Fibroblast of the aortic adventitia (primary cell): Measurements from ENCODE around the gene AGR3. TPM values are rescaled to one million over a fixed set of nuclear protein-coding genes. Genes with fewer than 3 reads are reported as not detected.
A peak's percentile ranks its signal among the peaks of the same experiment; 100 is the strongest.

Source experiments
- DNase-seq: peaks from one replicate; pipeline ENCODE4 v3.0.0-alpha.2; 2010; ENCODE audit warnings: low read depth
- H3K4me3 ChIP-seq: 2 replicates; pipeline ENCODE4 v1.5.1; 2011; ENCODE audit warnings: low read depth, mild to moderate bottlenecking, control low read depth, low read length, moderate library complexity
- total RNA-seq: library from RNA; depleted of rRNA; stranded (reverse); fragments of >200 nt; gene quantifications from 2 replicates; pipeline ENCODE4 v1.2.3, GENCODE V29; 2012; ENCODE audit warnings: low replicate concordance
- TF ChIP-seq, protein P1 (sequence below): IDR thresholded peaks from 2 replicates; pipeline ENCODE4 v1.5.1; 2011; ENCODE audit warnings: mild to moderate bottlenecking, low read length, control low read depth, inconsistent platforms; ENCODE audit not compliant: insufficient read depth

The AGR3 gene
- total RNA-seq, 1 donor = not detected

DNA sequence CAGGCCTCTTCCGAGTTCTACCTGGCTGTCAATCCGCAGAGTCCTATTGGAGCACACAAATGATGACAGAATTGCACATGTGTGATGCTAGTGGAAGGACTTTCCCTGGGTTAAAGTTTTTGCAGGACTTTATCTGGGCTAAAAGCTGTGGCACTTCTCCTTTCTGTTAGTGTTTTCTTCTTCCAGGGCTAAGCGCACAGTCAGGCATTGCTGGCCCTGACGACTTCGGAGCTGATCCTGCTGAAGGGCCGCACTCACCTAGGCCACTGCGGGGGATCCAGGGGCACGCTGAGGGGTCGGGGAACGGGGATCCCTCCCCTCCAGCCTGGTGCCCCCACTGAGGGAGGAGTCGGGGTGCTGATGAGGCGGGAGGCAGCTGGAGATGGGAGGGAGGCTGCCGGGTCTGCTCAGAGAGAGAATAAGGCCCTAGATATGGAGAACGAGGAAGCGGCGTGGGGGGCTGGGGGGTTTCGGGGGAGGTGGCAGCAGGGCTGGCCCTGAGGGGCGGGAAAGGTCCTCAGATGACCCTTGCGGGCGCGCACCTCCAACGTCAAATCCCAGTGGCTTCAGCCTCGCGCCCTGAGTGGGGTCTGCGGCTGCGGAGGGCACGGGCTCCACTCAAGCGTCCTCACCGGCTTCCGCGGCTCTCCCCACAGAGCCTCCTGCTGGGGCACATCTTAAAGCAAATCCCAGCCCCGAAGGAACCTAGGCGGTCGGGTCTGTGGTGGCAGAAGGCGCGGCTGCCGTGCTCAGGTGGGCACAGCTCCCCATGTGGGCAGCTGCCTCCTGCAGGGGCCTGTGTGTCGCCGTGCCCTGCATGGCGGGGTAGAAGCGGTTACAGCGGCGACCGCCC, 30.9 kb downstream of the AGR3 start:
- no peak overlapping the region for H3K4me3 ChIP-seq
- no peak for DNase-seq
- TF ChIP-seq, protein P1, sequence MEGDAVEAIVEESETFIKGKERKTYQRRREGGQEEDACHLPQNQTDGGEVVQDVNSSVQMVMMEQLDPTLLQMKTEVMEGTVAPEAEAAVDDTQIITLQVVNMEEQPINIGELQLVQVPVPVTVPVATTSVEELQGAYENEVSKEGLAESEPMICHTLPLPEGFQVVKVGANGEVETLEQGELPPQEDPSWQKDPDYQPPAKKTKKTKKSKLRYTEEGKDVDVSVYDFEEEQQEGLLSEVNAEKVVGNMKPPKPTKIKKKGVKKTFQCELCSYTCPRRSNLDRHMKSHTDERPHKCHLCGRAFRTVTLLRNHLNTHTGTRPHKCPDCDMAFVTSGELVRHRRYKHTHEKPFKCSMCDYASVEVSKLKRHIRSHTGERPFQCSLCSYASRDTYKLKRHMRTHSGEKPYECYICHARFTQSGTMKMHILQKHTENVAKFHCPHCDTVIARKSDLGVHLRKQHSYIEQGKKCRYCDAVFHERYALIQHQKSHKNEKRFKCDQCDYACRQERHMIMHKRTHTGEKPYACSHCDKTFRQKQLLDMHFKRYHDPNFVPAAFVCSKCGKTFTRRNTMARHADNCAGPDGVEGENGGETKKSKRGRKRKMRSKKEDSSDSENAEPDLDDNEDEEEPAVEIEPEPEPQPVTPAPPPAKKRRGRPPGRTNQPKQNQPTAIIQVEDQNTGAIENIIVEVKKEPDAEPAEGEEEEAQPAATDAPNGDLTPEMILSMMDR = no peak

DNA sequence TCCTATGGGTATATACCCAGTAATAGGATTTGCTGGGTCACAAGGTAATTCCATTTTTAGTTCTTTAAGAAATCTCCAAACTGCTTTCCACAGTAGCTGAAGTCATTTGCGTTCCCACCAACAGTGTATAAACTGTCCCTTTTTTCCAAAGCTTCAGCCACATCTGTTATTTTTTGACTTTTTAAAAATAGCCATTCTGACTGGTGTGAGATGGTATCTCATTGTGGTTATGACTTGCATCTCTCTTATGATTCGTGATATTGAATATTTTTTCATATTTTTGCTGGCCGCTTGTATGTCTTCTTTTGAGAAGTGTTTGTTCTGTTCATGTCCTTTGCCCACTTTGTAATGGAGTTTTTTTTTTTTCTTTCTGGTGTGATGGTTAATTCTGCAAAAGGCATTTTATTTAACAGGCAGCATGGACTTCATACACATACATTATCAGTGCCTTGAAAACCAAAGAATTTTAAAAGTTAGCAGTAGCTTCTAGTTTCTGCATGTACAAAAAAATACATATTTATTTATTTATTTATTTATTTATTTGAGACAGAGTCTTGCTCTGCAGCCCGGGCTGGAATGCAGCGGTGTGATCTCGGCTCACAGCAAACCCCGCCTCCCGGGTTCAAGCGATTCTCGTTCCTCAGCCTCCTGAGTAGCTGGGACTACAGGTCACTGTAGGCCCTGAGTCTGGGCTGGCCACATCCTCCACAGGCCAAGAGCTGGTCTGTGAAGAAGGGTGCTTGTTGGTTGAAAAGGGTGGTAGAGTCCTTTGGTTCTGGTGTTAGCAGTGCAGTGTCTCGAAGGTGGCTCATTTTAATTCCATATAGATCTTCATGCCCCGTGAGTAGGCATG, 32.3 kb downstream of the AGR3 start:
- DNase-seq = no peak
- H3K4me3 ChIP-seq = no peak overlapping the region
- TF ChIP-seq, protein P1 = no peak

DNA sequence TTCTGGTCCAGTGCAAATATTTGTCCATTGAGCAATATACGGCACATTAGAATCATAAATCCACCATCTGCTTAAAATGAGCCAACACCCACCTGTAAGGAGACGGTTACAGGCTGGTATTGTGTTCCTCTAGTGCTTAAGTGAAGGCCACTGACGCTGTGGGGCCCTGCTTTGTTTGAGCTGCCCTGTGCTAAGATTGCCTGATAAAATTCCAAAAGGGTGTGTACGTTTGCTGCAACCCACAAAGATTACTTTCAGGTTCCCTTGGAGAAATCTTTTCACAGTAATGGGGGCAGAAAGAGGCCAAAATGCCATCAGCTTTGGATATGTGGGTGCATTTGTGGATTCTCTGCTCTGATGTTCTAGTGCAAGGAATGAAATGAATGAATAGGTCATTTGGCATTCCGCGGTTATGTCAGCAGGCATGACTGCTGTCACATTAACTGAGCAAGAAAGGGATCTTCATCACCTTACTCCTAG, 34.4 kb downstream of the AGR3 start:
- DNase-seq = peak; percentile 4
- no peak overlapping the region for H3K4me3 ChIP-seq
- TF ChIP-seq, protein P1 = no peak

DNA sequence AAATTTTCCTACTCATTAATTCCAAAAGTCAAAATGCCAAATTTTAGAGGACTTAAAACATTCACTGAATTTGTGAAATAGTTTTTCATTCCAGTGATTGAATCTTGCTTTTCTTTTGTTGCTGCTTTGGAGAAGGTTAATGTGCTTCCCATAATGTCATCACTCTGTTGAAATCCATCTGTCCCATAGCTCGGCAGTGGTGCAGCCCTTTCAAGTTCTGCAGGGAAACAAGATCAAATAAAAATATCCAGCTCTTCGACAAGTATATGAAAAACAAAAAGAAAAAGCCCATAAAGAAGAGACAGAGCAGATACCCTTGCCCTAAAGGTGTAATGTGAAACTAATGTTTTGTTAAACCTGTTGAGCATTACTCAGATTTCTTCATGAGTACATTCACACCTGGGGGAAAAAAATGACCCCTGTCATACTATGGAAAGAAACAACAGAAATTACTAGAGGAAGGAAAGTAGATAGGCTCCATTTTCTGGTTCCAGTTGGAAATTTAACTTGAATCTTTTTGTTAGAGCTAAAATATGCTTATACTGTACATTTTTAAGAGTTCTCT, 35.1 kb downstream of the AGR3 start:
- no peak for DNase-seq
- TF ChIP-seq, protein P1 = no peak
- H3K4me3 ChIP-seq = no peak overlapping the region

DNA sequence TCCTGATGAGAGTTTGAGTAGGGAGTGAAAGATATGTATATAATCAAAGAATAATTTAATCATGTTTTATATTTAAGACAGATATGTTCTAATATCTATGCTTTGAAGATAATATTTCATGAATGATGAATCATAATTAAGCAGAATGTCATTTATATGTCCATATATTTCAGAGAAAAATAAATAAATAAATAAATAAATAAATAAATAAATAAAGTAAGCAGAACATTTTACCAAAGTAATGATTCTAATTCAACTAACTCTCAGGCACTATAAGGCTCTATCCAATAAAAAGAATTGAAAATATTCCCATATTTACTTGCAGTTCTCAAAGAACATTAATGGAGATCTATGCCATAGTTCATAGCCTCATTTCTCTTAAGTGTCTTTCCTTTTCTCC, 36.0 kb downstream of the AGR3 start:
- no peak overlapping the region for H3K4me3 ChIP-seq
- no peak for DNase-seq
- TF ChIP-seq, protein P1 = no peak

DNA sequence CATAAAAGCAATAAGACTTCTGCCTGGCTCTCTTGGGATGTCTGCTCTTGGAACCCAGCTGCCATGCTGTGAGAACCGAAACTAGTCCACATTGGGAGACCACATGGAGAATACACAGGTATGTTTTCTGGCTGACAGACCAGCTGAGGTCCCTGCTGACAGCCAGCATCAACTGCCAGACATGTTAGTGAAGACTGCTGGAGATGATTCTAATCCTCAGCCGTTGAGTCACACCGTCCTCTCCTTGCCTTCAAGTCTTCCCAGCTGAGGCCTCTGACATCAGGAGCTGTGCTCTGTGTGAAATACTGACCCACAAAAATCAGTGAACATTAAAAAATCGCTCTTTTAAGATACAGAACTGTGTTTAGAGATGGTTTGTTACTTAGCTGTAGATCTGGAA, 40.1 kb downstream of the AGR3 start:
- DNase-seq = no peak

More for the DNA sequence above, 40.1 kb downstream of the AGR3 start:
- TF ChIP-seq, protein P1 = no peak
- no peak overlapping the region for H3K4me3 ChIP-seq
